Neural crest cell (in vitro differentiated cells): ENCODE results near the gene CHAC1. TPM values are rescaled to one million over a fixed set of nuclear protein-coding genes. Genes with fewer than 3 reads are reported as not detected.

ENCODE experiments used
- DNase-seq: peaks from one replicate; pipeline ENCODE4 v3.0.0; 2021; ENCODE audit warnings: low read depth, mixed read lengths, low spot score
- H3K27ac Mint-ChIP-seq: one replicate; pipeline ENCODE4 v1.8.0; 2021; ENCODE audit warnings: mild to moderate bottlenecking, mixed read lengths; ENCODE audit not compliant: unreplicated experiment
- H3K27me3 Mint-ChIP-seq: 2 replicates; pipeline ENCODE4 v1.8.0; 2021; ENCODE audit warnings: low read depth, mild to moderate bottlenecking, mixed read lengths
- H3K36me3 Mint-ChIP-seq: 2 replicates; pipeline ENCODE4 v1.8.0; 2021; ENCODE audit warnings: low read depth, mild to moderate bottlenecking, mixed read lengths
- H3K4me1 Mint-ChIP-seq: 2 replicates; pipeline ENCODE4 v1.8.0; 2021; ENCODE audit warnings: mixed read lengths
- H3K4me3 Mint-ChIP-seq: one replicate; pipeline ENCODE4 v1.8.0; 2021; ENCODE audit warnings: mild to moderate bottlenecking, mixed read lengths
- H3K9me3 Mint-ChIP-seq: 2 replicates; pipeline ENCODE4 v1.8.0; 2021; ENCODE audit warnings: mixed read lengths
- total RNA-seq: library from RNA; stranded (reverse); gene quantifications from 2 replicates; pipeline ENCODE4 v1.2.1, GENCODE V29; 2021
- TF ChIP-seq, protein P1 (sequence below): fragments of 200-600 bp; sonication (generic); conservative IDR thresholded peaks from 2 replicates; pipeline ENCODE4 v1.5.0; 2021; ENCODE audit warnings: antibody characterized with exemption, mild to moderate bottlenecking

CHAC1 gene
- total RNA-seq, 1 donor from 2014 or later = 6.8 TPM

DNA sequence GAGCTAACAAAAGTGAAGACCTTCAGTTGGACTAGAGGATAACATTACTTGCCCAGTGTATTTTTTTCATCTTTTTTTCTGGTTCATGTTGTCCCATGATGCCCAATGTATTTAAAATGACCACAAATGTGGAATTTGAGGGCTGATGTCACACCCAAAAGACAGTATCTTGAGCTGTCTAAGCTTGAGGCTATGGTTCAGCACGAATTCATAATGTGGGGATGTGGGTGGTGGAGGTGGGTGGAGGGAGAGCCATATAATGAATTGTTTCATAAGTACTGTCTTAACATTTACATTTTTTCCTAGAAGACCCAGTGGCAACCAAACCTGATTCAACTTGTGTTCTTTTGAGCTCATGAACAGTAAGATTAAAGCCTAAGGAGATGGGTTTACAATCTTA is 37.5 kb downstream of the CHAC1 start:
- TF ChIP-seq, protein P1, sequence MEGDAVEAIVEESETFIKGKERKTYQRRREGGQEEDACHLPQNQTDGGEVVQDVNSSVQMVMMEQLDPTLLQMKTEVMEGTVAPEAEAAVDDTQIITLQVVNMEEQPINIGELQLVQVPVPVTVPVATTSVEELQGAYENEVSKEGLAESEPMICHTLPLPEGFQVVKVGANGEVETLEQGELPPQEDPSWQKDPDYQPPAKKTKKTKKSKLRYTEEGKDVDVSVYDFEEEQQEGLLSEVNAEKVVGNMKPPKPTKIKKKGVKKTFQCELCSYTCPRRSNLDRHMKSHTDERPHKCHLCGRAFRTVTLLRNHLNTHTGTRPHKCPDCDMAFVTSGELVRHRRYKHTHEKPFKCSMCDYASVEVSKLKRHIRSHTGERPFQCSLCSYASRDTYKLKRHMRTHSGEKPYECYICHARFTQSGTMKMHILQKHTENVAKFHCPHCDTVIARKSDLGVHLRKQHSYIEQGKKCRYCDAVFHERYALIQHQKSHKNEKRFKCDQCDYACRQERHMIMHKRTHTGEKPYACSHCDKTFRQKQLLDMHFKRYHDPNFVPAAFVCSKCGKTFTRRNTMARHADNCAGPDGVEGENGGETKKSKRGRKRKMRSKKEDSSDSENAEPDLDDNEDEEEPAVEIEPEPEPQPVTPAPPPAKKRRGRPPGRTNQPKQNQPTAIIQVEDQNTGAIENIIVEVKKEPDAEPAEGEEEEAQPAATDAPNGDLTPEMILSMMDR = no peak
- no peak overlapping the region for H3K27ac Mint-ChIP-seq
- H3K9me3 Mint-ChIP-seq = no peaks in the 10 kb centered on the region
- DNase-seq = no peak
- no peaks in the 10 kb centered on the region for H3K27me3 Mint-ChIP-seq
- no peaks in the 10 kb centered on the region for H3K4me1 Mint-ChIP-seq
- peaks cover 9% of the 10 kb centered on the region for H3K36me3 Mint-ChIP-seq
- H3K4me3 Mint-ChIP-seq = no peak overlapping the region

DNA sequence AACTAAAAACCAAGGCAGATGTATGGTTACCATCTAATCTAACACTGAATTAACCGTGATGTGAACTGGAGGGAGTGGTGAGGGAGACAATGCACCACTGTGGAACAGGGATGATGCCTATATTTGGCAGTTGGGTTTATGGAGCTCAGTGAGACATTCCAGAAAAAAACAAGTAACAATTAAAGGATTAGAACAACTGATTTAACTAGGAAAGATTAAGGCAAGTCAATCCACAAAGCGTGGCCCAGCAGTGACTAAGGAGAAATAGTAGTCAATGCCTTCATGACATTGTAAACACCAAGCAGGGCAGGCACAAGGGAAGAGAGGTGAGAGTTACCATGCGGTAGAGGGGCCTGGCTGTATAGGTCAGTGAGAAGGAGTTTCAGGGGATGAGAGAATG is 38.1 kb downstream of the CHAC1 start:
- Mint-ChIP-seq H3K36me3 (peaks cover 9% of the 10 kb centered on the region), H3K27ac (no peak overlapping the region), H3K27me3 (no peaks in the 10 kb centered on the region), H3K9me3 (no peaks in the 10 kb centered on the region), H3K4me3 (no peak overlapping the region), H3K4me1 (no peaks in the 10 kb centered on the region)
- TF ChIP-seq, protein P1 = no peak
- no peak for DNase-seq

DNA sequence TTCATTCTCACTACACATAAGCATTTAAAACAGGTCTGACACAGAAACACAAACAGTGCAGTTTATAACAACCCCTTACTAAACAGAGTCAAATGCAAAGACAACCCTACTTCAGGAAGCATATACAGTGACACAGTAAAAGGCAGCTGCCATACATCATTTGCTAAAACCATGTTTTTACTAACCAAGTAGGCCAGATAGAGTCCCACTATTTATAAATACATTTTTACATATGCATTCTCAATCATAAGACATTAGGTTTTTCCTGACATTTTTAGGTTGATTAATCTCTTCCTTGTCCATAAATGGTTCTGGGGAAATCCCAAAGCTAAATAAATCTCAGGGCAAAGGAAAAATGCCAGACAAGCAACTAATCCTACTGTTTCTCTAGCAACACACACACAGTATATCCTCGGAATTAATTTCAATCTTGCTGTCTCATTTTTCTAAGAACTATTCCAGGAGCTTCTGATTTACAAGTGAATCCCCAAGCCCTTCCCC is 39.0 kb downstream of the CHAC1 start:
- H3K36me3 Mint-ChIP-seq = peaks cover 4% of the 10 kb centered on the region
- H3K27ac Mint-ChIP-seq = no peak overlapping the region
- TF ChIP-seq, protein P1 = no peak
- DNase-seq = no peak
- H3K9me3 Mint-ChIP-seq = no peaks in the 10 kb centered on the region
- H3K4me1 Mint-ChIP-seq = no peaks in the 10 kb centered on the region
- H3K27me3 Mint-ChIP-seq = no peaks in the 10 kb centered on the region
- H3K4me3 Mint-ChIP-seq = no peak overlapping the region

DNA sequence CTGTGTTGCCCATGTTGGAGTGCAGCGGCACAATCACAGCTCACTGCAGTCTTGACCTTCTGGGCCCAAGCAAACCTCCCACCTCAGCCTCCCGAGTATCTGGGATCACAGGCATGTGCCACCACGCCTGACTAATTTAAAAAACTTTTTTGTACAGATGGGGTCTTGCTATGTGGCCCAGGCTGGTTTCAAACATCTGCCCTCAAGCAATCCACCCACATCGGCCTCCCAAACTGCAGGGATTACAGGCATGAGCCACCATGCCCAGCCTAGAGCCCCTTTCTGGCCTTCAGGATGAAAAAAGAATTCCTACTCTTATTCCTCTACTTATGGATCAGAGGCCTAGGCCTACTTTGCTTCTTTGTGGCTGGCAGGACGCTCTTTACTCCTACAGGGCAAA is 39.6 kb downstream of the CHAC1 start:
- Mint-ChIP-seq H3K27me3 (no peaks in the 10 kb centered on the region), H3K4me1 (no peaks in the 10 kb centered on the region), H3K36me3 (no peaks in the 10 kb centered on the region), H3K4me3 (no peak overlapping the region), H3K9me3 (no peaks in the 10 kb centered on the region), H3K27ac (no peak overlapping the region)
- TF ChIP-seq, protein P1 = no peak
- DNase-seq = no peak

DNA sequence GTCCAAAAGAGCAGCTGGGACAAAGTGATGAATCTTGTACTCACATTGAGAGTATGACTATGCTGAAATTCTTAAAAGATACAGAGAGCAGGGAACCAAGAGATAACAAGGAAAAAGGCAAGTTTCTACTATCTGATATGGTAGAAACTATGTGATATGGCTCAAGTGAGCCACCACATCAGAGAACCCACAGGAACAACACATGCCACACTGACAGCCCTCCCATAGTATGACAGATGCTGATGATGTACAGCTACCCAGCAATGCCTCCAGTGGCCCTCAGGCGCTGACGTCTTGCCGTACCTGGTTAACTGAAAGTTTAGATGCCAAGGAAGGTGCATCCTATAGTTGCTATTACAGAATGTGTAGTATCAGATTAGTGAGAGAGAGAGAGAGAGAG is 42.4 kb downstream of the CHAC1 start:
- Mint-ChIP-seq H3K4me1 (no peaks in the 10 kb centered on the region), H3K4me3 (no peak overlapping the region), H3K36me3 (no peaks in the 10 kb centered on the region), H3K27ac (no peak overlapping the region), H3K9me3 (no peaks in the 10 kb centered on the region), H3K27me3 (no peaks in the 10 kb centered on the region)
- no peak for DNase-seq
- TF ChIP-seq, protein P1 = no peak

DNA sequence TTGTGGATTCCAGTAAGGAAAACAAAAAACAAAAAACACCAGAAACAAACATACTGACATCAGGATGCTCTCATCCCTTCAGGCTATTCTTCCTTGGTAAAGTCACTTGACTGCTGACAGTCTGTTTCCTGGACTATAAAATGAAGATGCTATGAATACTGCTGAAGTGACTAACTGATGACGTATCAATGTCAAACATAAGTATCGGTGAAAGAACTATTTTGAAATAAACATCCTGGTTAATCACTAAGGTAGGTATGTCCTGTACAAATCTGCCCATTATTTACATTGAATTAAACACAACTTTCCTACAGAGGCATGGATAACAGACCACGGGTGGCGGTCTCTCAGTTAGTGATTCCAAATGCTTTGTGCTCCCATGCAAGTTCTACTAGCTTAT is 45.9 kb downstream of the CHAC1 start:
- DNase-seq = no peak
- H3K36me3 Mint-ChIP-seq = peaks cover 2% of the 10 kb centered on the region
- no peaks in the 10 kb centered on the region for H3K9me3 Mint-ChIP-seq
- peaks cover 10% of the 10 kb centered on the region for H3K4me1 Mint-ChIP-seq
- TF ChIP-seq, protein P1 = no peak
- no peaks in the 10 kb centered on the region for H3K27me3 Mint-ChIP-seq
- H3K27ac Mint-ChIP-seq = no peak overlapping the region
- no peak overlapping the region for H3K4me3 Mint-ChIP-seq
